HG03558 (cell line): ENCODE measurements around the gene NAA38.
"Not testable (repeated sequence)": the region's sequence is repeated elsewhere in the genome, so short reads cannot be mapped to it uniquely, and the experiment has no call there.

Experiments used
- ATAC-seq: cut with Tn5 transposase; IDR thresholded peaks from one replicate; pipeline ENCODE4 v1.9.1; 2021; ENCODE audit warnings: moderate number of reproducible peaks; ENCODE audit not compliant: unreplicated experiment; ENCODE audit errors: extremely low read depth

NAA38 gene

DNA sequence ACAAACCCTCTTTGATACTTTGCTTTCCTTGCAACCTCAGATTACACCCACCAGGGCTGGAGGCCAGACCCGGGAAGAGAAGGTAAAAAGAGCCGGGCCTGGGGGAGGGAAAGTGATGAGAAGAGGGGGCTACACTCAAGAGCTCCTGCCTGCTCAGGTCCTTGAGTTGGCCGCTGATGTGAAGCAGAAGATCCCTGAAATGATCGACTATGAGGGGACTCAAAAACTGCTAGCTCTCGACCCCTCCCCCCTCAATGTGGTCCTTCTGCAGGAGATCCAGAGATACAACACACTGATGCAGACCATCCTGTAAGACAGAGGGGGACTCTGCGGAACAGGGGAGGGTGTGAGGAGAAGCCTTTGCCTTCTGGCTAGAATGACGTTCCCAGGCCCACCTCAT lies 26.1 kb downstream of the NAA38 start:
- no peak for ATAC-seq

DNA sequence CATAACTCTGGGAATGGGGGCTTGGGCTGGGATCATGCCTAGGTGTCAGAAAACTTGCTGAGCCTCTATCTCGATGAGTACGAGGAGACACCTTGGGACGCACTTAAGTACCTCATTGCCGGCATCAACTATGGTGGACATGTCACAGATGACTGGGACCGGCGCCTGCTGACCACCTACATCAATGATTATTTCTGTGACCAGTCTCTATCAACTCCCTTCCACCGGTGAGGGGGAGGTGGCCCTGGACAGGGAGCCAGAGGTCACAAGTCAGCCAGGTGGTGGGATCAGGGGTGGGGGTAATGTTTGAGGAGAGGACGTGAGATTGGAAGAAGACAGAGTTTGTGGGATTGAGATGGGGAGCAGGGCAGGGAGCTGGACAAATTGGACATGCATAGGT lies 26.7 kb downstream of the NAA38 start:
- ATAC-seq, result no peak

GRCh38 chr17:7825206-7825990 lies 32.0 kb downstream of the NAA38 start:
- ATAC-seq, result no peak

- no peak for ATAC-seq
These were observed 33.1 kb downstream of the NAA38 start for GRCh38 chr17:7824021-7824924.

GRCh38 chr17:7823581-7824001 lies 33.8 kb downstream of the NAA38 start:
- ATAC-seq, result no peak

DNA sequence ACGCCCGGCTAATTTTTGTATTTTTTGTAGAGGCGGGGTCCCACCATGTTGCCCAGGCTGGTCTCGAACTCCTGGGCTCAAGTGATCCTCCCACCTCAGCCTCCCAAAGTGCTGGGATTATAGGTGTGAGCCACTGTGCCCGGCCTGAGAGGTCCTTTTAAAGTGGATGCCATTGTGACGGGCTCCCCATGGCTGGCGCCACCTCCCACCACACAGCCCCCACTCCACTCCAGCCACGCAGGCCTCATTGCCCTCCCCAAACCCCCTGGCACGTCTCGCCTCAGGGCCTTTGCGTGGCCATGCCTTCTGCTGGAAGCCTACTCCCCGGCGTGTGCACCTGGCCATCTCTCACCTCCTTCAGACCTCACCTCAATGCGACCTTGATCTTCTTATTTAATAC lies 35.2 kb downstream of the NAA38 start:
- no peak for ATAC-seq

GRCh38 chr17:7820231-7820630 lies 37.1 kb downstream of the NAA38 start:
- no peak for ATAC-seq

DNA sequence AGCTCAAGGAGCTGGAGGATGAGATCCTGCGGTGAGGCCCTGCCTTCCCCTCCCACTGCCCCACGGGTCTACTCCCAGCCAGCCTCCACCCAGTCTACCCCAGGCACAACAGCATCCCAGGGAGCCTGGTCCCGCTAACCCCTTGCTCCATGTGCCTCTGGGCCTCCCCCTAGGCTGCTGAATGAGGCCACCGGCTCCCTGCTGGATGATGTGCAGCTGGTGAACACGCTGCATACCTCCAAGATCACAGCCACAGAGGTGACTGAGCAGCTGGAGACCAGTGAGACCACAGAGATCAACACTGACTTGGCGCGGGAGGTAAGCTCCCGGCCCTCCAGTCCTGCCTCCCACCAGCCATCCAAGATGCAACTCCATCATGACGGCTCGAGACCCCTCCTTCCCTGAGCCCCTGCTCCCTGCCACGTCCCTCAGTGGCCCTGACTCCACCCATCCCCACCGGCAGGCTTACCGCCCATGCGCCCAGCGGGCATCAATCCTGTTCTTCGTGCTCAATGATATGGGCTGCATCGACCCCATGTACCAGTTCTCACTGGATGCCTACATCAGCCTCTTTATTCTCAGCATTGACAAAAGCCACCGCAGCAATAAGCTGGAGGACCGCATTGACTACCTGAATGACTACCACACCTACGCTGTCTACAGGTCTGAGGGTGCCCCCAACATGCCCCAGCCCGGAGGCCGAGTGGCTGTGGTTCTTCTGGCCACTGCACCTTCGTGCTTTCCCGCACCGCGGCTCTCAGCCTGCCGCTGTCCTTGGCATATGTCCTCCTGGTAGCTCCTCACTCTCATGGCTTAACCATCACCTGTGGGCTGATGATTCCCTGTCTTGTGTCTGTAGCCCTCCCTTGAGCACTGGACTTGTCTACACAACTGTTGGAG lies 38.4 kb downstream of the NAA38 start:
- ATAC-seq, result no peak

DNA sequence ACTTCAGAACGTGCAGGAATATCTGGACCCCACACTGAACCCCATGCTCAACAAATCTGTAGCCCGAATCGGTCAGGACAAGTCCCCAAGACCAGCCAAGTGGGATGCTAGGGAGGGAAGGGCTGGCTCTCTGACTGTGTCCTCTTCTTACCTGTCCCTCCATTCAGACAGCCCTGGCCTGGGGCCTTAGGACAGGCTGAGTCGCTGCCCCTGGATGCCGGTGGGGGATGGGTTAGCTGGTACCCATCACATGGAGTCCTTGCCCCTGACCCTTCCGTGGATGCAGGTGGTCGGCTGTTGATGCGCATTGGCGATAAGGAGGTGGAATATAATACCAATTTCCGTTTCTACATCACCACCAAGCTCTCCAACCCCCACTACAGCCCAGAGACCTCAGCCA lies 39.3 kb downstream of the NAA38 start:
- no peak for ATAC-seq

GRCh38 chr17:7817643-7817964 lies 39.8 kb downstream of the NAA38 start:
- no peak for ATAC-seq

DNA sequence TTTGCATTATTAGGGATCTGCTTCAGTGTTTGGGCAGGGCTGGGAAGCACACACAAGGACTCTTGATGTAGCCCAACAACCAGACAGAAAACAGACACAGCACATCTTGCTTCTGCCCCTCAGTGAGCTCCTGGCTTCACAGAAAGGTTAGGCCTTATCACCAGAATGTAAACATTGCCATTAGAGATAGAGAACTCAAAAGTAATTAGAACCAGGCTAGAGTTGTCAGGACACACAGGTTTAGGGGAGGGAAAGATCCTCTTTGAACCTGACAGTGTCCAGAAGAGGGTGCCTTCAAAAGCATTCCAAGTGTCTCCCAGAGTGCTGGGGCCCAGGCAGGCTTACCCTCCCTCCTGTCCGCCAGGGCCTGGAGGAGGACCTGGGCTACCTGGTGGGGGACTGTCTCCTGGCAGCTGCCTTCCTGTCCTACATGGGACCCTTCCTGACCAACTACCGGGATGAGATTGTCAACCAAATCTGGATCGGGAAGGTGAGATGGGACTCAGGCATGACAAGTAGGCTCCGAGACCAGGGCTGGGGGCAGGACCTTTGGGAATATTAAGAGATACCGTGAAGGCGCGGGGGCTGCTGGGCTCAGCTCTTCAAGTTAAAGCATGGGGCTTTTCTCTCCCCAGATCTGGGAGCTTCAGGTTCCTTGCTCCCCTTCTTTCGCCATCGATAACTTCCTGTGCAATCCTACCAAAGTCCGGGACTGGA lies 40.3 kb downstream of the NAA38 start:
- no peak for ATAC-seq

GRCh38 chr17:7814969-7815368 lies 42.4 kb downstream of the NAA38 start:
- no peak for ATAC-seq

GRCh38 chr17:7811251-7811650 lies 46.1 kb downstream of the NAA38 start:
- ATAC-seq, result no peak

- ATAC-seq, result not testable (repeated sequence)
These were observed 47.5 kb downstream of the NAA38 start for GRCh38 chr17:7809791-7810343.

- no peak for ATAC-seq
These were observed 48.1 kb downstream of the NAA38 start for GRCh38 chr17:7809086-7809790.

DNA sequence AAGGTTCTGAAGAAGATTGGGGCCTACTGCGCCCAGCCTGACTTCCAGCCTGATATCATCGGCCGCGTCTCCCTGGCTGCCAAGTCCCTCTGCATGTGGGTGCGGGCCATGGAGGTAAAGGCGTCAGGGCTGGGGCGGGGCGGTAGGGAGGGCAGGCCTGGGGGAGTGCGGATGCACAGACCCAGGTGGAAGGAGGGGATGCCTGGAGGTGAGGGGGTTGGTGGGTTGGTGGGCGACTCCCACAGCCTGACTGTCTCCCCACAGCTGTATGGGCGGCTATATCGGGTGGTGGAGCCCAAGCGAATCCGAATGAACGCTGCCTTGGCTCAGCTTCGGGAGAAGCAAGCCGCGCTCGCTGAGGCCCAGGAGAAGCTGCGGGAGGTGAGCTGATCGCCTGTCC lies 50.2 kb downstream of the NAA38 start:
- no peak for ATAC-seq
